ENCODE measurements around the gene PHYKPL.

Gene PHYKPL

GRCh38 chr5:178180141-178180863, 52.3 kb downstream of the PHYKPL start:
- DNase-seq: no peak

DNA sequence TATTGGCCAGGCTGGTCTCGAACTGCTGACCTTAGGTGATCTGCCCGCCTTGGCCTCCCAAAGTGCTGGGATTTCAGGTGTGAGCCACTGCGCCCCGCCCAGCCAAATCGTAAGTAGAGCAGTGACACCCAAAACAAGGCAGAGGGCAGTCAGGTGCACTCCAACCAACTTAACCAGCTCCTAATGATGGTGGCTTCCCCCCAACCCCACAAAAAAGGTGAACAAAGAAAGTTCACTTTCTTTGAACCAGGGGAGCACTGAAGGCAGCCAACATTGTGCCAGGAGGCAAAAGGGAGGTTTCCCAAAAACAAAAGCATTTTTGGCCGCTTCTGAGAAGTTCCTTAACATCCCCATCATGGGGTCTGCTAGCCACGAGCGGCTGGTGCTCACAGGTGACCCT, 55.0 kb downstream of the PHYKPL start:
- DNase-seq: no peak

- DNase-seq: no peak
Measured at GRCh38 chr5:178176791-178177190, 55.8 kb downstream of the PHYKPL start.

- DNase-seq: no peak
Measured at GRCh38 chr5:178174456-178174855, 58.1 kb downstream of the PHYKPL start.

DNA sequence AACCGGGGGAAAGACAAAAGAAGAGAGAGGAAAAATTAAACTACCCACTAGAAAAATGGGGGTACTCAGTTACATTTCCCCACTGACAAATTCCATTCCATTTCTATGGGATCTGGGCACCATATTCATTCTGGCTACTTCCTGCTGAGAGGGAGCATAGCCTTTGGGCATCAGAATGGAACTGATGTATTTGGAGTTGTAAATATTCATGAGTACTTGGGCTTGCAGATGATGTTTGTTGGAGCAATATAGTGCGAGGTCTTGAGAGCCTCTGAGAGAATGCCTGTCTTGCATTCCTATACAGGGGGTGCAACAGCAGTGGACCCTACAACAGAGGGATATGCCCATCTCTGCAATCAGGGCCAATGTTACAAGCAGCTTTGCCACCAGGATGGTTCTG, 62.1 kb downstream of the PHYKPL start:
- no peak for DNase-seq

DNA sequence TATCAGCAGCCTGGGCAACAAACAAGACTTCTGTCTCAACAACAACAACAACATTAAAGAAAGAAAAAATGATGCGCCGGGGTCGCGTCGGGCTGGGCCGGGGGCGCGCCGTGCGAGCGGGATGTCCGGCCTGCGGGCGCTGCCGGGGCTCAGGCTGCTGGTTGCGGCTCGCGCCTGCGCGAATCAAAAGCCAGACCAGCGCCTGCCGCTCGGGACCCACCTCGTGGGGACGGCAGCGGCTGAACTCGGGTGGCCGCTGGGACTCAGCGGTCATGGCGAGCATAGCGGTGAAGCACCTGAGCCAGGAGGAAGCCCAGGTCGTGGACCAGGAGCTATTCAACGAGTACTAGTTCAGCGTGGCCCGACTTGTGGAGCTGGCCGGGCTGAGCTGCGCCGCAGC, 67.0 kb downstream of the PHYKPL start:
- peak; percentile 43 for DNase-seq

DNA sequence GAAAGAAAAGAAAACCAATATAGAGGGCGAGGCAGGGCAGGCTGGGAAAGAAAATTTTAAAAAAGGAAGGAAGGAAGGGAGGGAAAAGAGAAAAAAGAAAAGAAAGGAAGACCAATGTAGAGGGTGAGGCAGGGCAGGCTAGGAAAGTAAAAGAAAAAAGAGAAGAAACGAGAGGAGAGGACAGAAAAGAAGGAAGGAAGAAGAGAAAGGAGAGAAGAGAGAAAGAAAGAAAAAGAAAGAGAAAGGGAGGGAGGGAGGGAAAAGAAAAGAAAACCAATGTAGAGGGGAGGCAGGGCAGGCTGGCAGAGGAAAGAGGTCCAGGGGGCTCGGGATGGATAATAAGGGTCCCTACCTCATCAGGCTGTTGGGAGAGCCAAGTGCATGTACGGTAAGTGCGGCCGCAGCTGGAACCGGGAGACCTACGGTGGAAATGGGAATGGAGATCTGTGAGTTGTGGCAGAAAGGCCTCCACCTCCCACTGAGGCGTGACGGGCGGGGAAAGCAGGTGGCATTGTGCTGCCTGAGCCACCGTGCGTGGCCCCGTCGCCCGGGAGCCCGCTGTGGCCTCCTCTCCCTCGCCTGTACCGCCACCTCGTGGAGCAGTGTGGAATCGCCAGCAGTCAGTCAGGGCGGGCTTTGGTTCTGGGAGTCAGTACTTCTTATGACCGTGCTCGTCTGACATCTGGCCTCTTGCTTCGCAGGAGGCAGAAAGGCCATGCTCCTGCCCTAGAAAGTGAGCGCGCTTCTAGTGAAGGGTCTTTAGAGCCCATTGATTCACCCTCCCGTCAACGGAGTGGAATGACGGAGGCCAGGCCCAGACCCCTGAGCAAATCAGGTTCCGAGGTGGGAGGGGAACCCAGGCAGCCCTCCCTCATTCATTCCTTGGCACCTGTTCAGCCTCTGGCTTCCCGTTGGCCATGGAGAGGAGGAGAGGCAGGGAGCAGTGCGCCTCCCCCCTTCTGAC, 68.5 kb downstream of the PHYKPL start:
- DNase-seq: peak; percentile 94

DNA sequence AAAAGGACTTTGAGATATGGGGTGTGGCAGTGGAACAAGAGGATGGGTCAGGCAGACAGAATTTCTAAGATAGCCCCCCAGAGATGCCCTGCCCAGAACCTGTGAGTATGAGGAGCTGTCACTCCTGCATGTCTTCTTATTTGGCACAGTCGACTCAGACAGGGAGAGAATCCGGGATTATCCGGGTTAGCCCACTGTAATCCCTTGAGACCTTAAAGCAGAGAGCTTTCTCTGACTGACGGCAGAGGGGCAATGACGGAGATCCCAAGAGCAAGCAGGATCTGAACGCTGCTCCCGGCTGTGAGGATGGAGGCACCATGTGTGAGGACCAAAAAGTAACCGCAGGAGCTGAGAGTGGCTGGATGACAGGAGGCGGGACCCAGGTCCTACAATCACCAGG, 70.1 kb downstream of the PHYKPL start:
- DNase-seq: no peak

DNA sequence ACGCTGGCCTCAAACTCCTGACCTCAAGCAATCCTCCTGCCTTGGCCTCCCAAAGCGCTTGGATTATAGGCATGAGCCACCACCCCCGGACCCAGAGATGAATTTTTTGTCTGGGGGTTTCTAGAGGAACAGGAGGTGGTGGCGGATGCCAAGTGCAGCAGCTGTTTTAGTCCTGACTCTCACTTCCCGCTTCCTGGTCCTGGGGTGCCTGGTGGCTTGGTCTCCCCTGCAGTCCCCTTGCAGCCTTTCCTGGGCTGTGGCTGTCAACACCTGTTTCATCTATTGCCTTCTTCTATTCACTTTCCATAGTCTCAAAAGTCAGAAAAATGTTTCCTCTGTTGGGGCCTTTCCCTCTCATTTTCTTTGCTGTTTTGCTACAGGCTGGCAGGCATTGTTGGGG, 72.4 kb downstream of the PHYKPL start:
- no peak for DNase-seq
